SK-N-SH (cell line): ENCODE measurements around the gene CHD6. TPM values are rescaled to one million over a fixed set of nuclear protein-coding genes. Genes with fewer than 3 reads are reported as not detected.

Experiments used
- CTCF ChIA-PET: fragments of 300-600, 350-600 bp; formaldehyde crosslinking; extraction: SDS; loops from one replicate; lab custom pipeline; 2021; lab: Yijun Ruan, JAX
- POLR2A ChIA-PET: fragments of 350-600 bp; sonication (Branson Sonifier 250); formaldehyde crosslinking; extraction: SDS; loops from one replicate; lab custom pipeline; 2020; ENCODE audit warnings: antibody characterized with exemption, inconsistent platforms; lab: Yijun Ruan, JAX
- DNase-seq: peaks from one replicate; pipeline ENCODE4 v3.0.0; 2012
- H2AFZ ChIP-seq: fragments of 200-600 bp; sonication (generic); 2 replicates; pipeline ENCODE4 v1.8.1; 2016; ENCODE audit warnings: antibody characterized with exemption, mild to moderate bottlenecking, low read depth
- H3F3A ChIP-seq: fragments of 200-600 bp; sonication (generic); replicated peaks from 2 replicates; pipeline ENCODE3; 2016; ENCODE audit warnings: antibody characterized with exemption, mild to moderate bottlenecking; ENCODE audit not compliant: insufficient read depth
- H3K27ac ChIP-seq, 2 experiments: fragments of 200-500 bp in 1 of 2; fragments of 200-600 bp in 1 of 2; sonication (Bioruptor generic) in 1 of 2; sonication (generic), shearing (Covaris generic) in 1 of 2; 2 replicates each; pipeline versions ENCODE4 v1.5.1 to v1.6.1; 2014 to 2016; ENCODE audit warnings: low read depth in 2 of 2, inconsistent platforms in 1 of 2, low read length in 1 of 2, mild to moderate bottlenecking in 1 of 2, mixed read lengths in 1 of 2
- H3K27me3 ChIP-seq: fragments of 200-600 bp; sonication (generic), shearing (Covaris generic); 2 replicates; pipeline ENCODE4 v1.6.1; 2016; ENCODE audit warnings: mixed run types; ENCODE audit not compliant: insufficient read depth
- H3K36me3 ChIP-seq, 2 experiments: fragments of 200-500 bp in 1 of 2; fragments of 200-600 bp in 1 of 2; sonication (Bioruptor generic) in 1 of 2; sonication (generic) in 1 of 2; replicated peaks in 1 of 2; 2 replicates each; pipeline versions ENCODE3 to v1.5.1; 2014 to 2016; ENCODE audit warnings: low read length in 1 of 2, mild to moderate bottlenecking in 1 of 2; ENCODE audit not compliant: insufficient read depth in 2 of 2, control insufficient read depth in 1 of 2
- H3K4me1 ChIP-seq, 2 experiments: fragments of 200-500 bp in 1 of 2; fragments of 200-600 bp in 1 of 2; sonication (Bioruptor generic) in 1 of 2; sonication (generic), shearing (Covaris generic) in 1 of 2; 2 replicates each; pipeline versions ENCODE4 v1.5.1 to v1.6.1; 2014 to 2016; ENCODE audit warnings: low read depth in 1 of 2, low read length in 1 of 2, mixed run types in 1 of 2; ENCODE audit not compliant: insufficient read depth in 2 of 2, control insufficient read depth in 1 of 2
- H3K4me2 ChIP-seq: fragments of 200-600 bp; sonication (generic), shearing (Covaris generic); 2 replicates; pipeline ENCODE4 v1.6.1; 2017; ENCODE audit warnings: mixed run types
- H3K4me3 ChIP-seq, 2 experiments: fragments of 200-500 bp in 1 of 2; fragments of 200-600 bp in 1 of 2; sonication (Bioruptor generic) in 1 of 2; sonication (generic), shearing (Covaris generic) in 1 of 2; 2 replicates each; pipeline versions ENCODE4 v1.5.1 to v1.8.1; 2014 to 2016; ENCODE audit warnings: low read depth in 2 of 2, inconsistent platforms in 1 of 2, low read length in 1 of 2, mild to moderate bottlenecking in 1 of 2, mixed read lengths in 1 of 2, moderate library complexity in 1 of 2
- H3K79me2 ChIP-seq: fragments of 200-600 bp; sonication (generic); 2 replicates; pipeline ENCODE4 v1.8.1; 2017; ENCODE audit warnings: mild to moderate bottlenecking; ENCODE audit not compliant: insufficient read depth
- H3K9ac ChIP-seq: fragments of 200-600 bp; sonication (generic); 2 replicates; pipeline ENCODE4 v1.6.1; 2017; ENCODE audit warnings: mixed run types
- H3K9me2 ChIP-seq: fragments of 200-600 bp; sonication (generic); 2 replicates; pipeline ENCODE4 v1.6.1; 2017; ENCODE audit warnings: mixed run types
- H3K9me3 ChIP-seq: fragments of 200-600 bp; sonication (generic); 2 replicates; pipeline ENCODE4 v1.6.1; 2017; ENCODE audit warnings: mixed run types, mild to moderate bottlenecking, moderate library complexity
- H4K20me1 ChIP-seq: fragments of 200-600 bp; sonication (generic); 2 replicates; pipeline ENCODE4 v1.6.1; 2017; ENCODE audit warnings: mild to moderate bottlenecking, mixed run types; ENCODE audit not compliant: insufficient read depth
- CHD2 ChIP-seq: fragments of 150-350 bp; IDR thresholded peaks from 2 replicates; pipeline ENCODE4 v1.6.1; 2018; ENCODE audit warnings: low read length; ENCODE audit not compliant: partially characterized antibody
- EP300 ChIP-seq, 2 experiments: IDR thresholded peaks; 2 replicates each; pipeline versions ENCODE4 v1.4.0 to v1.6.1; 2012; ENCODE audit warnings: borderline replicate concordance in 1 of 2, low read depth in 1 of 2, low read length in 1 of 2
- EZH2phosphoT487 ChIP-seq: fragments of 200-600 bp; sonication (generic); IDR thresholded peaks from 2 replicates; pipeline ENCODE4 v1.6.1; 2017; ENCODE audit warnings: low read depth, mixed run types, mild to moderate bottlenecking, antibody characterized with exemption, moderate library complexity, borderline replicate concordance
- FOSL2 ChIP-seq: IDR thresholded peaks from 2 replicates; pipeline ENCODE4 v1.4.0; 2012; ENCODE audit warnings: low read depth, mild to moderate bottlenecking, moderate library complexity, borderline replicate concordance
- FOXM1 ChIP-seq: IDR thresholded peaks from 2 replicates; pipeline ENCODE4 v1.4.0; 2012; ENCODE audit warnings: low read depth, mild to moderate bottlenecking
- GABPA ChIP-seq: IDR thresholded peaks from 2 replicates; pipeline ENCODE4 v1.4.0; 2012; ENCODE audit warnings: low read depth, mild to moderate bottlenecking
- GATA2 ChIP-seq: sonication (generic); formaldehyde crosslinking; IDR thresholded peaks from 2 replicates; pipeline ENCODE4 v1.5.0; 2020; ENCODE audit warnings: mild to moderate bottlenecking, missing genetic modification reagents
- MXI1 ChIP-seq: IDR thresholded peaks from 2 replicates; pipeline ENCODE4 v1.6.1; 2012; ENCODE audit warnings: mild to moderate bottlenecking, low read depth, low read length, improper control_type of control experiment
- NFIC ChIP-seq: IDR thresholded peaks from 2 replicates; pipeline ENCODE4 v1.4.0; 2012; ENCODE audit warnings: borderline replicate concordance
- POLR2AphosphoS5 ChIP-seq: IDR thresholded peaks from 2 replicates; pipeline ENCODE4 v1.6.1; 2012; ENCODE audit warnings: low read depth, low read length
- RCOR1 ChIP-seq: fragments of 150-350 bp; IDR thresholded peaks from 2 replicates; pipeline ENCODE4 v1.6.1; 2017; ENCODE audit warnings: antibody characterized with exemption, low read length
- SMC3 ChIP-seq: IDR thresholded peaks from 2 replicates; pipeline ENCODE4 v1.6.1; 2012; ENCODE audit warnings: low read depth, low read length, improper control_type of control experiment
- TCF12 ChIP-seq: IDR thresholded peaks from 2 replicates; pipeline ENCODE4 v1.4.0; 2012
- YY1 ChIP-seq: IDR thresholded peaks from 2 replicates; pipeline ENCODE4 v1.4.0; 2012; ENCODE audit warnings: low read depth, mild to moderate bottlenecking
- WGBS: methylation state at CpG from one replicate; pipeline ENCODE4 v1.1.6; 2017; ENCODE audit warnings: low lambda C conversion rate; 5-methylcytosine and 5-hydroxymethylcytosine counted together
- polyA plus RNA-seq, 3 experiments: library from polyadenylated mRNA; depleted of rRNA; stranded (reverse); fragments of >200 nt; gene quantifications; 2 replicates each; pipeline ENCODE4 v1.2.3, GENCODE V29; 2012
- TF ChIP-seq, protein P1 (sequence below): IDR thresholded peaks from 2 replicates; pipeline ENCODE4; 2012
- TF ChIP-seq, protein P2 (sequence below): fragments of 200-600 bp; sonication (generic); IDR thresholded peaks from 2 replicates; pipeline ENCODE4 v1.6.1; 2017; ENCODE audit warnings: antibody characterized with exemption, mild to moderate bottlenecking, moderate library complexity
- TF ChIP-seq, protein P3 (sequence below): IDR thresholded peaks from 2 replicates; pipeline ENCODE4 v1.4.0; 2012; ENCODE audit warnings: low read depth, borderline replicate concordance

The CHD6 gene
- polyA plus RNA-seq, 1 of the 3 experiments (the other 2 are of a cell fraction), result 7.1 TPM

DNA sequence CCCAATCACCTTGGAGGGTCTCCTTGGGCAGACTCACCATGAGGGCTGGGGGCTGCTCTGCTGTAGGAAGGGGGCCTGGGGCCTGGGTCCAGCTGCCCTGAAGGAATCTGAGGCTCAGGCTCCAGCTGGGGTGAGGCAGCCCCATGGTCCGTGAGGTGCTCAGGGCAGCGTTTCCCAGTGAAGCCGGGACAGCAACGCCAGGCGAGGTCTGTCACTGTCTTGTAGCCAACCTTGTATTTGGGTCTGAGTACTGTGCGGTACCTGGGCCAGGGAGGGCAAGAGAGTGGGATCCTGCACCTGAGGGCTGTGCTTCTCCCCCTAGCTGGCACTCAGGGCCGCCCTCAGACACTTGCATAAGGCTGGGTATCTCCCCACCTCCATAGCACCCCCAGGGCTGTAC, 254.6 kb downstream of the CHD6 start:
- no peak overlapping the region for H3K27ac ChIP-seq
- no peak for DNase-seq
- ChIA-PET CTCF (interaction anchor here (8.1 kb wide), 1 partner anchor 24 kb away, joined by 55 read pairs; the partner anchor contains the start of gene LPIN3), POLR2A (no interaction called here)
- H3K9ac ChIP-seq, result no peak overlapping the region
- no peaks in the 10 kb centered on the region for H3F3A ChIP-seq
- H3K4me1 ChIP-seq, result peaks cover 0 to 13% of the 10 kb centered on the region in 2 experiments; a peak in 1 of 4 replicates
- H3K27me3 ChIP-seq, result peaks cover 31% of the 10 kb centered on the region
- H3K9me3 ChIP-seq, result no peaks in the 10 kb centered on the region
- TF ChIP-seq TCF12, result no peak
- TF ChIP-seq SMC3, result no peak
- no peak for TF ChIP-seq RCOR1
- TF ChIP-seq, protein P1, sequence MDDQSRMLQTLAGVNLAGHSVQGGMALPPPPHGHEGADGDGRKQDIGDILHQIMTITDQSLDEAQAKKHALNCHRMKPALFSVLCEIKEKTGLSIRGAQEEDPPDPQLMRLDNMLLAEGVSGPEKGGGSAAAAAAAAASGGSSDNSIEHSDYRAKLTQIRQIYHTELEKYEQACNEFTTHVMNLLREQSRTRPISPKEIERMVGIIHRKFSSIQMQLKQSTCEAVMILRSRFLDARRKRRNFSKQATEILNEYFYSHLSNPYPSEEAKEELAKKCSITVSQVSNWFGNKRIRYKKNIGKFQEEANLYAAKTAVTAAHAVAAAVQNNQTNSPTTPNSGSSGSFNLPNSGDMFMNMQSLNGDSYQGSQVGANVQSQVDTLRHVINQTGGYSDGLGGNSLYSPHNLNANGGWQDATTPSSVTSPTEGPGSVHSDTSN, result no peak
- TF ChIP-seq NFIC, result no peak
- TF ChIP-seq, protein P2, sequence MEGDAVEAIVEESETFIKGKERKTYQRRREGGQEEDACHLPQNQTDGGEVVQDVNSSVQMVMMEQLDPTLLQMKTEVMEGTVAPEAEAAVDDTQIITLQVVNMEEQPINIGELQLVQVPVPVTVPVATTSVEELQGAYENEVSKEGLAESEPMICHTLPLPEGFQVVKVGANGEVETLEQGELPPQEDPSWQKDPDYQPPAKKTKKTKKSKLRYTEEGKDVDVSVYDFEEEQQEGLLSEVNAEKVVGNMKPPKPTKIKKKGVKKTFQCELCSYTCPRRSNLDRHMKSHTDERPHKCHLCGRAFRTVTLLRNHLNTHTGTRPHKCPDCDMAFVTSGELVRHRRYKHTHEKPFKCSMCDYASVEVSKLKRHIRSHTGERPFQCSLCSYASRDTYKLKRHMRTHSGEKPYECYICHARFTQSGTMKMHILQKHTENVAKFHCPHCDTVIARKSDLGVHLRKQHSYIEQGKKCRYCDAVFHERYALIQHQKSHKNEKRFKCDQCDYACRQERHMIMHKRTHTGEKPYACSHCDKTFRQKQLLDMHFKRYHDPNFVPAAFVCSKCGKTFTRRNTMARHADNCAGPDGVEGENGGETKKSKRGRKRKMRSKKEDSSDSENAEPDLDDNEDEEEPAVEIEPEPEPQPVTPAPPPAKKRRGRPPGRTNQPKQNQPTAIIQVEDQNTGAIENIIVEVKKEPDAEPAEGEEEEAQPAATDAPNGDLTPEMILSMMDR, result no peak
- no peak for TF ChIP-seq MXI1
- TF ChIP-seq YY1, result no peak
- TF ChIP-seq, protein P3, sequence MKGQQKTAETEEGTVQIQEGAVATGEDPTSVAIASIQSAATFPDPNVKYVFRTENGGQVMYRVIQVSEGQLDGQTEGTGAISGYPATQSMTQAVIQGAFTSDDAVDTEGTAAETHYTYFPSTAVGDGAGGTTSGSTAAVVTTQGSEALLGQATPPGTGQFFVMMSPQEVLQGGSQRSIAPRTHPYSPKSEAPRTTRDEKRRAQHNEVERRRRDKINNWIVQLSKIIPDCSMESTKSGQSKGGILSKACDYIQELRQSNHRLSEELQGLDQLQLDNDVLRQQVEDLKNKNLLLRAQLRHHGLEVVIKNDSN, result no peak
- TF ChIP-seq EP300 (IDR thresholded peaks at IDR 0.05; ENCODE audit: borderline replicate concordance in 1 of 2, low read depth in 1 of 2, low read length in 1 of 2), result no peak
- no peak for TF ChIP-seq EZH2phosphoT487
- no peak for TF ChIP-seq GATA2 (CRISPR knock-in tag)
- no peak for TF ChIP-seq GABPA
- no peak for TF ChIP-seq FOXM1
- no peak for TF ChIP-seq POLR2AphosphoS5
- TF ChIP-seq CHD2, result no peak
- no peak for TF ChIP-seq FOSL2
- no peak overlapping the region for H3K4me2 ChIP-seq
- no peaks in the 10 kb centered on the region for H4K20me1 ChIP-seq
- no peak overlapping the region for H2AFZ ChIP-seq
- no peaks in the 10 kb centered on the region for H3K9me2 ChIP-seq
- H3K79me2 ChIP-seq, result no peaks in the 10 kb centered on the region
- H3K4me3 ChIP-seq, result no peak overlapping the region
- 31% methylated on average over 2 of the region's 7 CpGs for WGBS
- H3K36me3 ChIP-seq, result no peaks in the 10 kb centered on the region
